BLaER1 (cell line): ENCODE results near the gene NAV2.

Source experiments
- H3K27ac ChIP-seq: shearing (Covaris generic); formaldehyde crosslinking; 2 replicates; pipeline ENCODE4 v1.8.1; 2022
- H3K27me3 ChIP-seq: shearing (Covaris generic); formaldehyde crosslinking; 2 replicates; pipeline ENCODE4 v1.8.1; 2022
- H3K36me3 ChIP-seq: shearing (Covaris generic); formaldehyde crosslinking; 2 replicates; pipeline ENCODE4 v1.8.1; 2022
- H3K4me1 ChIP-seq: shearing (Covaris generic); formaldehyde crosslinking; 2 replicates; pipeline ENCODE4 v1.8.1; 2022
- H3K4me2 ChIP-seq: shearing (Covaris generic); formaldehyde crosslinking; 2 replicates; pipeline ENCODE4 v1.8.1; 2022
- H3K4me3 ChIP-seq: shearing (Covaris generic); formaldehyde crosslinking; 2 replicates; pipeline ENCODE4 v1.8.1; 2022
- H3K9ac ChIP-seq: shearing (Covaris generic); formaldehyde crosslinking; 2 replicates; pipeline ENCODE4 v1.8.1; 2022
- H3K9me3 ChIP-seq: shearing (Covaris generic); formaldehyde crosslinking; 2 replicates; pipeline ENCODE4 v1.8.1; 2022
- H4K20me1 ChIP-seq: shearing (Covaris generic); formaldehyde crosslinking; 2 replicates; pipeline ENCODE4 v1.8.1; 2022
- Cebpa-rat ChIP-seq: shearing (Covaris generic); IDR thresholded peaks from 2 replicates; pipeline ENCODE4 v1.8.1; 2022

The NAV2 gene

DNA sequence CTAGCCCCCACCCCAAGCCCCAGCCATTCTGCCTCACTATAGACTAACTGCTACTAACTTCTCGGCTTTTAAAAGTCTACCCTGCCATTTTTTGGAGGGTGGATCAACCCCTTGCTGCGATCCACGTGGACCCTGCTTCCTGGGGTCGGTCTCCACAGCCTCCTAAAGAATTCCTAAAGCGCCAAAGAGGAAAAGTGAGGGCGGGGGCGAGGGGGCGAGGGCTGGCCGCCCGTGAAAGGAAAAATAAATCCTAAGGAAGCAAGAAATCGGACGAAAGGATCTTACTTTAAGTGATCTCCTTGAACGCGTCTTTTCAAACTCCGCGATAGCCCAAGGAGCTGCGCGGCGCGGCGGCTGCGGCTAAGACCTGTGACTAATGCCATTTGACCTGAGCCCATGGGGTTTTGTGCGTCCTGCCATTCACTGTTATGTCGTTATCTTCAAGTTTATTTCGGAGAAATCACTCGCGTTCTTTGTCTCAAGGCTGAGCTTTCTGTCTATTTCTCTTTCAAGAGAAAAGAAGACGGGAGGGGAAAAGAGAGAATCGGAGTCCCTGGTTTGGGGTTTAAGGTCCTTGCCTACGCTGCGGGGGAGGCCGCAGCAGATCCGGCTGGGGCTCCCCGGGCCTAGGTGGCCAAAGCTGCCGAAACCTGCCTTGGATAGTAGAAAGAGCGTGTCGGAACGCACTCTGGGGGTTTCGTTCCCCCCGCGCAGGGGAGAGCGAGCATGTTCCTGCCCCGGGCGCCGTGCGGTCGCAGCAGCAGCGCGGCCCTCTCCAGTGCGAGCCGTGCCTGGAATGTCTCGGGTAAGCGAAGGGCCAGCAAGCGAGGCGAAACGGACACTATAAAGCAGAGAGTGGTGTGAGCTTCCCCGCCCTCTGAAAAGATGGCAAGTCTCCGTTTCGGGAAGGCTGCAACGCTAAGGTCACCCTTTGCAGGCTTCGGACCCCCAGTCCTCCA lies 450.5 kb downstream of the NAV2 start:
- Histone ChIP-seq H3K9ac (no peak overlapping the region), H3K4me1 (0 out of 2 replicates have a peak, but pooled peaks cover 7% of the 10 kb centered on the region), H3K9me3 (peaks cover 31% of the 10 kb centered on the region), H3K4me3 (peak overlapping the region; percentile 33; the same call in 1 of the 2 replicates), H3K36me3 (no peaks in the 10 kb centered on the region), H3K4me2 (peak overlapping the region; percentile 52), H4K20me1 (peaks cover 27% of the 10 kb centered on the region), H3K27ac (no peak overlapping the region), H3K27me3 (peaks cover 89% of the 10 kb centered on the region)
- no peak for TF ChIP-seq Cebpa-rat

DNA sequence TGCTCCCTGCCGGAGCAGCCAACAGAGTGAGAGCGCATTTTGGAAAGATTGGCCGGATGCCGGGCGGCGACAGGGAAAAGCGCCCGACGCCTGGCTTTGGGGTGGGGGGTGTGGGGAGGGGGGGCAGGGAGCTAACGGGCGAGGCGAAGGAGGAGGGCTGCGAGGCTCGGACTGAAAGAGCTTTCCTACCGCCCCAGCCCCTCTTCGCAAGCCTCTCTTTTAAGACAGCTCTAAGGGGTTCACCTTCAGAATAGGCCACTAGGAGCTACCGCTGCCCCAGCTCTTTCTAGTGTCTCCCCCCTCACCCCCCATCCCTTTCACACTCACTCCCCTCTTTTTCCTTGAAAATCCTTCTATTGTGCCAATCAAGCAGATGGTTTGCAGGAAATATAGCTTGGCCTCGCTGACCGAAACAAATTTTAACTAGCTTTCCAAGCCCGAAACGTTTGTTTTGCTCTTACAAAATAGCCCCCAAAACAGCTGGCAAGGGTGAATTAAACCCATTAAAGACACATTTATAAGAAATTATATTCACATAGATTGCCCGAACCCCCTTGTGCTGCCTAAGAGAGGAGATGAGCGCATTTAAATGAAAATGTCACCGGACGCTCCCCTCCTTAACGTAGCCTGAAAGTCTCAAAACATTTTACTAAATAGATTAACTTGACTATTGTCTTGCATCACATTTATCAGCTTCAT lies 451.3 kb downstream of the NAV2 start:
- no peak overlapping the region for H3K9ac ChIP-seq
- H3K9me3 ChIP-seq, result peaks cover 26% of the 10 kb centered on the region
- no peak overlapping the region for H3K27ac ChIP-seq
- peak overlapping the region; percentile 52; the same call in 1 of the 2 replicates for H3K4me2 ChIP-seq
- peaks cover 81% of the 10 kb centered on the region for H3K27me3 ChIP-seq
- no peaks in the 10 kb centered on the region for H3K36me3 ChIP-seq
- no peak overlapping the region for H3K4me3 ChIP-seq
- H4K20me1 ChIP-seq, result peaks cover 27% of the 10 kb centered on the region
- 0 out of 2 replicates have a peak, but pooled peaks cover 7% of the 10 kb centered on the region for H3K4me1 ChIP-seq
- no peak for TF ChIP-seq Cebpa-rat
